Astrocyte of the spinal cord (primary cell): ENCODE data around the gene HERC5.
"Not testable (repeated sequence)": the region's sequence is repeated elsewhere in the genome, so short reads cannot be mapped to it uniquely, and the experiment has no call there.

Source experiments
- DNase-seq: peaks from one replicate; pipeline ENCODE4 v3.0.0; 2011; ENCODE audit warnings: low read depth, low spot score
- H3K4me3 ChIP-seq: 2 replicates; pipeline ENCODE4 v1.5.1; 2011; ENCODE audit warnings: low read depth, mild to moderate bottlenecking, low read length, moderate library complexity
- CTCF ChIP-seq: IDR thresholded peaks from 2 replicates; pipeline ENCODE4 v1.5.1; 2012; ENCODE audit warnings: low read depth, mild to moderate bottlenecking, low read length, inconsistent platforms
- in situ Hi-C: cut with HindIII; loops from 2 replicates; pipeline ENCODE4 v1.10.0; 2017; ENCODE audit warnings: low sequenced_read_pairs

HERC5 gene

GRCh38 chr4:88445252-88445651 is 11.7 kb upstream of the HERC5 start:
- no peak for DNase-seq
- in situ Hi-C loops = no loop called here
- no peak for TF ChIP-seq CTCF
- H3K4me3 ChIP-seq = no peak overlapping the region

GRCh38 chr4:88446124-88446523 is 10.8 kb upstream of the HERC5 start:
- no peak for TF ChIP-seq CTCF
- in situ Hi-C loops = no loop called here
- H3K4me3 ChIP-seq = no peak overlapping the region
- DNase-seq = no peak

GRCh38 chr4:88447371-88448095 is 9.4 kb upstream of the HERC5 start:
- H3K4me3 ChIP-seq = no peak overlapping the region
- DNase-seq = no peak
- TF ChIP-seq CTCF = no peak
- in situ Hi-C loops = no loop called here

- DNase-seq, in situ Hi-C loops: not testable (repeated sequence)
These were observed 8.6 kb upstream of the HERC5 start for GRCh38 chr4:88448211-88448765.

GRCh38 chr4:88448889-88449288 is 8.0 kb upstream of the HERC5 start:
- in situ Hi-C loops = no loop called here
- TF ChIP-seq CTCF = no peak
- no peak for DNase-seq
- no peak overlapping the region for H3K4me3 ChIP-seq

More at GRCh38 chr4:88448211-88448765, 8.6 kb upstream of the HERC5 start:
- H3K4me3 ChIP-seq = not testable (repeated sequence)

GRCh38 chr4:88449290-88449689 is 7.6 kb upstream of the HERC5 start:
- no peak for TF ChIP-seq CTCF
- DNase-seq = no peak
- in situ Hi-C loops = no loop called here
- H3K4me3 ChIP-seq = no peak overlapping the region

GRCh38 chr4:88451205-88451604 is 5.7 kb upstream of the HERC5 start:
- no peak for DNase-seq
- no peak overlapping the region for H3K4me3 ChIP-seq
- TF ChIP-seq CTCF = no peak
- in situ Hi-C loops = no loop called here
